ENCODE results near the gene TNFRSF8. TPM values are rescaled to one million over a fixed set of nuclear protein-coding genes. Genes with fewer than 3 reads are reported as not detected.

TNFRSF8 gene
- total and polyA plus RNA-seq, 2 donors (not counting 1 experiment from before 2014, with no cell fraction given), result 0.36 to 0.57 TPM

- Histone ChIP-seq H3K4me3 (ENCODE audit: control extremely low read depth in 1 of 5, extremely low read depth in 1 of 5, insufficient read depth in 1 of 5, low read depth in 2 of 5, low read length in 4 of 5) (no peak overlapping the region), H3K36me3 (replicated peaks in 1 of 2; ENCODE audit: control extremely low read depth in 1 of 2, control insufficient read depth in 1 of 2, extremely low read depth in 1 of 2, insufficient read depth in 2 of 2, low read length in 1 of 2) (no peaks in the 10 kb centered on the region), H4K20me1 (ENCODE audit: control insufficient read depth, insufficient read depth, low read length, poor library complexity, severe bottlenecking) (no peaks in the 10 kb centered on the region), H3K27ac (ENCODE audit: low read length in 2 of 2) (no peak overlapping the region), H3K4me1 (ENCODE audit: control insufficient read depth in 2 of 2, insufficient read depth in 2 of 2, low read length in 2 of 2) (peaks cover 22 to 24% of the 10 kb centered on the region in 2 donors), H3K9me3 (ENCODE audit: control extremely low read depth in 1 of 3, control insufficient read depth in 2 of 3, insufficient read depth in 1 of 3, low read length in 2 of 3) (peaks cover 0 to 15% (median 0%) of the 10 kb centered on the region in 3 donors), H3K4me2 (replicated peaks; ENCODE audit: low read depth, low read length, poor library complexity, severe bottlenecking) (no peak overlapping the region), H2AFZ (ENCODE audit: insufficient read depth, low read depth, low read length, poor library complexity, severe bottlenecking) (no peak overlapping the region), H3K9ac (ENCODE audit: low read length) (no peak overlapping the region), H3K27me3 (replicated peaks in 1 of 4; ENCODE audit: control extremely low read depth in 1 of 4, control insufficient read depth in 3 of 4, insufficient read depth in 4 of 4, low read length in 3 of 4) (peaks cover 0 to 29% (median 22%) of the 10 kb centered on the region in 4 experiments), H3K79me2 (ENCODE audit: control insufficient read depth, insufficient read depth, low read length) (no peaks in the 10 kb centered on the region)
- Mint-ChIP-seq H3K27me3 (peaks cover 32% of the 10 kb centered on the region), H3K4me1 (peaks cover 24% of the 10 kb centered on the region), H3K4me3 (no peak overlapping the region), H3K9me3 (ENCODE audit: insufficient read depth) (no peaks in the 10 kb centered on the region), H3K27ac (no peak overlapping the region)
- no peak for TF ChIP-seq CTCF (IDR thresholded peaks at IDR 0.05)
- TF ChIP-seq EZH2 (IDR thresholded peaks at IDR 0.05; ENCODE audit: borderline replicate concordance, insufficient read depth, low read depth, low read length, poor library complexity, severe bottlenecking), result no peak
- no CpG with 5 or more reads among the region's 3 CpGs for WGBS (ENCODE audit: insufficient coverage)
- intact Hi-C loops (cut with micrococcal nuclease), result no loop called here
- no peak for DNase-seq
- ChIA-PET POLR2A (no interaction called here), CTCF (interaction anchor here (1.7 kb wide), 1 partner anchor 64 kb away, joined by 3 read pairs; no protein-coding TSS in a partner anchor)
- ATAC-seq (ENCODE audit: low read depth), result no peak
Measured at GRCh38 chr1:12060500-12060899, 2.6 kb upstream of the TNFRSF8 start.

GRCh38 chr1:12064073-12064969 lies 1.2 kb downstream of the TNFRSF8 start:
- WGBS (ENCODE audit: insufficient coverage), result 19% methylated on average over 14 of the region's 17 CpGs
- H3K4me3 ChIP-seq (ENCODE audit: control extremely low read depth in 1 of 5, extremely low read depth in 1 of 5, insufficient read depth in 1 of 5, low read depth in 2 of 5, low read length in 4 of 5), result peak overlapping the region in 2 of 5 experiments; percentile 45 to 58
- H2AFZ ChIP-seq (ENCODE audit: insufficient read depth, low read depth, low read length, poor library complexity, severe bottlenecking), result no peak overlapping the region
- no peaks in the 10 kb centered on the region for H3K79me2 ChIP-seq (ENCODE audit: control insufficient read depth, insufficient read depth, low read length)
- TF ChIP-seq CTCF (IDR thresholded peaks at IDR 0.05) (no peak), EZH2 (IDR thresholded peaks at IDR 0.05; ENCODE audit: borderline replicate concordance, insufficient read depth, low read depth, low read length, poor library complexity, severe bottlenecking) (no peak)
- ChIA-PET POLR2A (interaction anchor here (0.6 to 0.7 kb wide), 2 partner anchors 10 to 167 kb away, joined by 9 read pairs; no protein-coding TSS in a partner anchor), CTCF (interaction anchor here (0.7 to 1.0 kb wide), 2 partner anchors 12 to 64 kb away, joined by 3 read pairs; no protein-coding TSS in a partner anchor)
- peaks cover 40% of the 10 kb centered on the region for H3K4me1 Mint-ChIP-seq
- H3K27ac ChIP-seq (ENCODE audit: low read length in 2 of 2), result no peak overlapping the region
- no peaks in the 10 kb centered on the region for H4K20me1 ChIP-seq (ENCODE audit: control insufficient read depth, insufficient read depth, low read length, poor library complexity, severe bottlenecking)
- H3K9me3 Mint-ChIP-seq (ENCODE audit: insufficient read depth), result no peaks in the 10 kb centered on the region
- H3K9me3 ChIP-seq (ENCODE audit: control extremely low read depth in 1 of 3, control insufficient read depth in 2 of 3, insufficient read depth in 1 of 3, low read length in 2 of 3), result peaks cover 0 to 11% (median 0%) of the 10 kb centered on the region in 3 donors
- H3K4me3 Mint-ChIP-seq, result peak overlapping the region; percentile 76
- no peak for ATAC-seq (ENCODE audit: low read depth)
- H3K4me2 ChIP-seq (replicated peaks; ENCODE audit: low read depth, low read length, poor library complexity, severe bottlenecking), result peak overlapping the region; percentile 84
- no peak for DNase-seq
- H3K4me1 ChIP-seq (ENCODE audit: control insufficient read depth in 2 of 2, insufficient read depth in 2 of 2, low read length in 2 of 2), result peaks cover 24 to 31% of the 10 kb centered on the region in 2 donors
- peaks cover 0 to 37% (median 26%) of the 10 kb centered on the region in 4 experiments for H3K27me3 ChIP-seq (replicated peaks in 1 of 4; ENCODE audit: control extremely low read depth in 1 of 4, control insufficient read depth in 3 of 4, insufficient read depth in 4 of 4, low read length in 3 of 4)
- H3K36me3 ChIP-seq (replicated peaks in 1 of 2; ENCODE audit: control extremely low read depth in 1 of 2, control insufficient read depth in 1 of 2, extremely low read depth in 1 of 2, insufficient read depth in 2 of 2, low read length in 1 of 2), result no peaks in the 10 kb centered on the region
- H3K27me3 Mint-ChIP-seq, result peaks cover 46% of the 10 kb centered on the region
- H3K27ac Mint-ChIP-seq, result no peak overlapping the region
- no peak overlapping the region for H3K9ac ChIP-seq (ENCODE audit: low read length)
- intact Hi-C loops (cut with micrococcal nuclease), result no loop called here
